A549 (cell line): ENCODE results near the gene SEMA6B.

Source experiments
- CHD2 ChIP-seq: fragments of 150-350 bp; IDR thresholded peaks from 2 replicates; pipeline ENCODE4 v1.6.1; 2014; ENCODE audit warnings: low read length; ENCODE audit not compliant: partially characterized antibody
- CTCF ChIP-seq: fragments of >200 bp; sonication (Bioruptor Twin); formaldehyde crosslinking; IDR thresholded peaks from 3 replicates; pipeline ENCODE4 v1.5.1; 2016
- MAFK ChIP-seq: fragments of 450-650 bp; IDR thresholded peaks from 2 replicates; pipeline ENCODE4 v1.6.1; 2014; ENCODE audit not compliant: partially characterized antibody
- MAX ChIP-seq: IDR thresholded peaks from 2 replicates; pipeline ENCODE4 v1.6.1; 2012
- MAZ ChIP-seq: fragments of 150-350 bp; IDR thresholded peaks from 2 replicates; pipeline ENCODE4 v1.6.1; 2014; ENCODE audit warnings: antibody characterized with exemption, low read depth, low read length, borderline replicate concordance
- POLR2A ChIP-seq: IDR thresholded peaks from 2 replicates; pipeline ENCODE4 v1.6.1; 2012; ENCODE audit warnings: mild to moderate bottlenecking, low read length
- POLR2AphosphoS2 ChIP-seq: conservative IDR thresholded peaks from 2 replicates; pipeline ENCODE4 v1.6.1; 2012; ENCODE audit warnings: low read length, improper control_type of control experiment, inconsistent platforms
- USF2 ChIP-seq: fragments of 450-650 bp; IDR thresholded peaks from 2 replicates; pipeline ENCODE4 v1.6.1; 2014; ENCODE audit warnings: antibody characterized with exemption
- TF ChIP-seq, protein P1 (sequence below): fragments of 200-600 bp; sonication (generic); IDR thresholded peaks from 2 replicates; pipeline ENCODE4 v1.6.1; 2016; ENCODE audit warnings: antibody characterized with exemption, mild to moderate bottlenecking, moderate library complexity

GRCh38 chr19:4552525-4552819 lies 7.0 kb downstream of the SEMA6B start:
- TF ChIP-seq POLR2A (no peak), MAX (no peak), CTCF (no peak), CHD2 (no peak), MAZ (no peak), USF2 (no peak), POLR2AphosphoS2 (no peak), MAFK (no peak)
- TF ChIP-seq, protein P1, sequence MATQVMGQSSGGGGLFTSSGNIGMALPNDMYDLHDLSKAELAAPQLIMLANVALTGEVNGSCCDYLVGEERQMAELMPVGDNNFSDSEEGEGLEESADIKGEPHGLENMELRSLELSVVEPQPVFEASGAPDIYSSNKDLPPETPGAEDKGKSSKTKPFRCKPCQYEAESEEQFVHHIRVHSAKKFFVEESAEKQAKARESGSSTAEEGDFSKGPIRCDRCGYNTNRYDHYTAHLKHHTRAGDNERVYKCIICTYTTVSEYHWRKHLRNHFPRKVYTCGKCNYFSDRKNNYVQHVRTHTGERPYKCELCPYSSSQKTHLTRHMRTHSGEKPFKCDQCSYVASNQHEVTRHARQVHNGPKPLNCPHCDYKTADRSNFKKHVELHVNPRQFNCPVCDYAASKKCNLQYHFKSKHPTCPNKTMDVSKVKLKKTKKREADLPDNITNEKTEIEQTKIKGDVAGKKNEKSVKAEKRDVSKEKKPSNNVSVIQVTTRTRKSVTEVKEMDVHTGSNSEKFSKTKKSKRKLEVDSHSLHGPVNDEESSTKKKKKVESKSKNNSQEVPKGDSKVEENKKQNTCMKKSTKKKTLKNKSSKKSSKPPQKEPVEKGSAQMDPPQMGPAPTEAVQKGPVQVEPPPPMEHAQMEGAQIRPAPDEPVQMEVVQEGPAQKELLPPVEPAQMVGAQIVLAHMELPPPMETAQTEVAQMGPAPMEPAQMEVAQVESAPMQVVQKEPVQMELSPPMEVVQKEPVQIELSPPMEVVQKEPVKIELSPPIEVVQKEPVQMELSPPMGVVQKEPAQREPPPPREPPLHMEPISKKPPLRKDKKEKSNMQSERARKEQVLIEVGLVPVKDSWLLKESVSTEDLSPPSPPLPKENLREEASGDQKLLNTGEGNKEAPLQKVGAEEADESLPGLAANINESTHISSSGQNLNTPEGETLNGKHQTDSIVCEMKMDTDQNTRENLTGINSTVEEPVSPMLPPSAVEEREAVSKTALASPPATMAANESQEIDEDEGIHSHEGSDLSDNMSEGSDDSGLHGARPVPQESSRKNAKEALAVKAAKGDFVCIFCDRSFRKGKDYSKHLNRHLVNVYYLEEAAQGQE: no peak
